NCI-H510A (cell line): Measurements from ENCODE around the gene MCM3AP.
A peak's percentile ranks its signal among the peaks of the same experiment; 100 is the strongest.
"Not testable (repeated sequence)": the region's sequence is repeated elsewhere in the genome, so short reads cannot be mapped to it uniquely, and the experiment has no call there.

Experiments
- DNase-seq: peaks from one replicate; lab custom pipeline; 2025; lab: John Stamatoyannopoulos, UW

The MCM3AP gene

DNA sequence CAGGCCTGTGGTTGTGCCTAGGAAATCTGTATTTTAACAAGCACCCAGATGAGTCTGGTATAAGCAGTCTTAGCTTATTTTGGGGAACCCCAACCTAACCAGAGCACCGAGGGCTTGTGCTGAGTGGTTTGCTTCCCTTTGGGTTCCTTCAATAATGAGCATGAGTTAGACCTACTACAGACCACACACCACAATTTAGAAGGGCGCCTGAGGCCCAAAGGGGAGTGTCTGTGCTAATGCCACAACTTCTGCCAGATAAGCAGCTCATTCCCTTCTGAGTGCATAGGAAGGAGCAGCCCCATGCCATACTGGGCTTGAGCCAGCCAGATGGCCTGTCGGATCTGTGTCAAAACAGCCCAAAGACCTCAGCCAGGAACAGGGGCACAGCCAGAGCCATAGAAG lies 41.5 kb downstream of the MCM3AP start:
- DNase-seq = no peak

DNA sequence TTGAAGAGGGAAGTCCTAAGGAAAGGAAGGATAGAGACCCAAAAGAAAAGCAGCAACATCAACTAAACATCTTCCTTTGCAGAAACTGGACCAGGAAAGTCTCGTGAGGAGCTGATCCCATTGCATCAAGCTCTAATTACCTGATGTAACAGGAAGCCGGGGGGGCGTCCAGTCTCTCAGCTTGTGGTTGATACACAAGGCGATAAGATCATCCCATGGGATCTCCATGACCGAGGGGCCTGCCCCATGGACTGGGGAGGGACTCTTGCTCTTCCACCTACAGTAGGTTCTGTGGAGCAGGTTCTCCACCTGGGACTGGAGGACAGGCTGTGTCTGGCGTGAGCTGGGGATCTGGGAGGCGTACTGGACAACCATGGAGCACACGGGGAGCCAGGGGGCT lies 42.1 kb downstream of the MCM3AP start:
- no peak for DNase-seq

- not testable (repeated sequence) for DNase-seq
These were observed 43.8 kb downstream of the MCM3AP start for GRCh38 chr21:46241577-46241976.

DNA sequence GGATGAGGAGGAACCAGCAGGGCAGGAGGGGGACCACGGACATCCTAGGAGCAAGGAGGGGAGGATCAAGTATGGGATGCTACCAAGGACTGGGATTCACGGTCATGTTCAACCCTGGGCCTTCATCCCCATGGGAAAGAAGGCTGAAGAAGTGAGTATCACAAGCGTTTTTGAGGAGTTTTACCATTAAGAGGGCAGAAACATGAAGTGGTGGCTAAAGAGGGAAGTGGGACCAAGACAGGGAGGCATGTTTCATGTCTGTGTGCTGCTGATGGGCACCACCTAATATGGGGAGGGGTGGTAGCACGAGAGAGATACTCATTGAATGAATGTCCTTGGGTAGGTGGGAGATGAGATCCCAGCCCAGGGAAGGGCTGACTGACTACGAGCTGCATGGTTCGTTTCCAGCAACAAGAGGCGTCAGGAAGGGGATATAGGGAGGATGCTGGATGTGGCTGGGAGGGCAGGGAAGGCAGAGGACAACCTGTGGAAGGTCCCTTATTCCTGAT lies 45.5 kb downstream of the MCM3AP start:
- no peak for DNase-seq

- no peak for DNase-seq
These were observed 47.9 kb downstream of the MCM3AP start for GRCh38 chr21:46237474-46237873.

- no peak for DNase-seq
These were observed 50.9 kb downstream of the MCM3AP start for GRCh38 chr21:46234436-46234950.

DNA sequence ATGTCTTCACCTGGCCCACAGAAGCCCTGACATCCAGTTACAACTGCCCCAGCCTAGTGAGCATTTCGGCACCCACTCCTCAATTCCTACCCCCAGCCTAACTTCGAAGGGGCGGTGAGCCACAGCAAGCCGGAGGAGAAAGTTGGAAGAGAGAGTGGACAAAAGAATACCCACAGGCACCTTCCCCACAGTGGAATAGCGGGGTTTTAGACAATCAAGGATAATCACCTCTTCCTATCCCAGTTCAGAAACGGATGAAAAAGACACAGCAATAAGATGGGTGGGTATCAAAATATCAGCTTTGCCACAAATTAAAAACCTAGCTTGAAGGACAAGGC lies 55.5 kb downstream of the MCM3AP start:
- DNase-seq = no peak

DNA sequence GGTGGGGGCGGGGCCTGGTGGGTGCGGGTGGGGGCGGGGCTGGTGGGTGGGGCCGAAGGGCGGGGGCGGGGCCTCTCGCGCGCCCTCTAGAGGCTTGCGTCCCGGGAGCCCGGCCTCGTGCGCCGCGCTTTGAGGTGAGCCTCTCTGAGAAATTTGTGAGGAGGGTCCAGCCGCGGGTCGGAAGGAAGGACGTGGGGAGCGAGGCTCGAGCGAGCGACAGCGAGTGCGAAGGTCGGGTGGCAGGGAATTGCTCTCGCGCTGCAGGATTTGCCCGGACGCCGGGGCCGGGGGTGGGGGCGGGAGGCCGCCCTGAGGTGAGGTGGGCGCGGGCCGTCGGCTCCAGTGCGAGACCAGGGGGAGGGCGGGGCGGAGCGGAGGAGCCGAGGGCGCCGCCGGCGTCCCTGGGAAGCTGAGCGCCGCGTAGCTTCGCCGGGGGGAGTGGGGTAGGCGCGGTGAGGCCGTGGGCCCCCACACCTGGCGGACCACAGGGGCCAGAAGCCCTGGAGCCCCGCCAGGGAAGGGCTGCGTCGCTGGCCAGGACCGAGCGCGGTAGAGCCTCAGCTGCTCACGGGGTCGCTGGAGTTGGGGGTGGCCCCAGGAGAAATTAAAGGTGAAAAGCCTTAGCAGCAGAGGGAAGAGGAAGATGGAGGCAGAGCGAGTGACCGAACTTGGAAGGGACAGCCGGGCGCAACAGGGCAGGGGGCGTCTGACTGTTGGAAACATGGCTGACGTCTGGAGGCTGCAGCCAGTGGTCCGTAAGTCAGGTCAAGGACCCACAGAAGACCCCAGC lies 56.1 kb downstream of the MCM3AP start:
- peak; percentile 53 for DNase-seq

- peak; percentile 96 for DNase-seq
These were observed 56.9 kb downstream of the MCM3AP start, which contains the start of gene LSS for GRCh38 chr21:46228345-46229051. LSS (minus strand) TSS chr21:46228774; CDS start chr21:46228745, 29 bp downstream.

- no peak for DNase-seq
These were observed 57.5 kb downstream of the MCM3AP start for GRCh38 chr21:46227811-46228344.

GRCh38 chr21:46226920-46227599 lies 58.4 kb downstream of the MCM3AP start:
- no peak for DNase-seq

DNA sequence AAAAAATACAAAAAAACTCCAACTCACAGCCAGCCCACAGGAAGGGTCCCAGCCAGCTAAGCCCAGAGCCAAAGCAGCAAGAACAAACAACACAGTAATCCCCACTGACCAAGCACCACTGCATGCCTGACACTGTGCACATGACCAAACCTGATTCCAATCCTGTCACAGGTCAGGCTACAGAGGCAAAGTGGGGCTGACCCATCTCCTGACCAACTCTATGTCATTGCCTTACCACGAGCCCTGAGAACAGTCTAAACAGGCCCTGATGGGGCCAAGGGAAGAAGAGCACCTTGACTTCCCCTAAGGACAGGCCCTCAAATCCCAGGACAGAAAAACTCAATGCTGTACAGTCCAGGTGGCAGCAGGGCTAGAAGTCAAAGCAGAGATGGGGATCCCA lies 59.3 kb downstream of the MCM3AP start:
- DNase-seq = no peak

DNA sequence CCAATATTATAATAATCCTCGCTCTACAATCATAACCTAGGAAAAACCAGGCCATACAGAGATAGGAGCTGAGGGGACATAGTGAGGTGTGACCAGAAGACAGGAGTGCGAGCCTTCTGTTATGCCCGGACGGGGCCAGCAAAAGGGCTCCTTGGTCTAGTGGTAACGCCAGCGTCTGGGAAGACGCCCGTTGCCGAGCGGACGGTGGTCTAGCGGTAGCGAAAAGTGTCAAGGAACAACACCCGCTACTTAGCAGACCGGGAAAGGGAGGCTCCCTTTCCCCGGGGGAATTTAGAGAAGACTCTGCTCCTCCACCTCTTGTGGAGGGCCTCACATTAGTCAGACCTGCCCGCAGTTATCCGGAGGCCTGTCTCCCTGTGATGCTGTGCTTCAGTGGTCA lies 61.8 kb downstream of the MCM3AP start:
- not testable (repeated sequence) for DNase-seq

- DNase-seq = no peak
These were observed 62.2 kb downstream of the MCM3AP start for GRCh38 chr21:46223217-46223616.

GRCh38 chr21:46222436-46223116 lies 62.8 kb downstream of the MCM3AP start:
- no peak for DNase-seq

DNA sequence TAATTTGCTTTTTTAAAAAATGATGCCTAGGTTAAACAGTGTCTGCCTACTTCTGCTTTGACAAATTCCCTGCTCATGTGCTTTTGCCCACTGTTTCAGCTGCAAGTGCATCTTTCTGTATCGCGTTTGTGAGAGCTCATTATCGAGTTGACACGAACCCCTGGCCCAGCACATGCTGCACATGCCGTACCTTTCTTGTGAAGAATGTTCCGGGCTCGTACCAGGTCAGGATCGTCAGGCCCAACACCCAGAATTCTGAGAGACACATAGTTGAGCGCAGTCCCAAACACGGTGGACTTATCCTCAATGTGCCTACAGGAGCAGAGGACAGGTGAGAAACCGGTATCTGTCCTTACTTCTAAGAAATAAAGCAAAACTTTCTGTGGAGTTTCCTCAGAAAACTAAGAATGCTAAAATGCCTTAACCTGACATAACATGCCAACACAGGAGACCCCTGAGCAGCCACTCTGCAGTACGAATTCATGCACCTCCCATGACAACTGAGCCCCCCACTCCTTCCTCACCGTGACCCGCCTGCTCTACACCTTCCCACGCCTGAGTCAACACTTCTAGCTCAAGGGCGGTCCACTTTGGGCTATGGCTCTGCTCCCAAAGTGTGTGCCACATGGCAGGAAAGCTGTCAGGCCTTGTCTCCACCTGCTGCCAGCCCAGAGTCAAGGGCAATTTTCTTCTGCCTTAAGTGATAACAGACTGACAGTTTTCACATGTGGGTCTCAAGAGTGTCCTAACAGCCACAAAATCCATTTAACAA lies 63.6 kb downstream of the MCM3AP start:
- DNase-seq = no peak

- no peak for DNase-seq
These were observed 64.6 kb downstream of the MCM3AP start for GRCh38 chr21:46220847-46221246.

GRCh38 chr21:46220275-46220810 lies 65.1 kb downstream of the MCM3AP start:
- DNase-seq = no peak

- DNase-seq = peak; percentile 38
These were observed 65.7 kb downstream of the MCM3AP start for GRCh38 chr21:46219591-46220239.
